HT-29 (cell line): ENCODE data around the gene SLIT1. TPM values are rescaled to one million over a fixed set of nuclear protein-coding genes. Genes with fewer than 3 reads are reported as not detected.
A peak's percentile ranks its signal among the peaks of the same experiment; 100 is the strongest.

Experiments
- DNase-seq: peaks from one replicate; pipeline ENCODE4 v3.0.0-alpha.2; 2015; ENCODE audit warnings: low spot score
- total RNA-seq: library from RNA; depleted of rRNA; stranded (reverse); fragments of >200 nt; shearing (Covaris generic); gene quantifications from 2 replicates; pipeline ENCODE4 v1.2.3, GENCODE V29; 2014; rRNA removed

SLIT1 gene
- total RNA-seq, 1 experiment from 2014 or later: under 0.01 TPM

- no peak for DNase-seq
Measured at GRCh38 chr10:96978621-96979154, 207.1 kb downstream of the SLIT1 start.

GRCh38 chr10:96975136-96975535 lies 210.6 kb downstream of the SLIT1 start:
- no peak for DNase-seq

DNA sequence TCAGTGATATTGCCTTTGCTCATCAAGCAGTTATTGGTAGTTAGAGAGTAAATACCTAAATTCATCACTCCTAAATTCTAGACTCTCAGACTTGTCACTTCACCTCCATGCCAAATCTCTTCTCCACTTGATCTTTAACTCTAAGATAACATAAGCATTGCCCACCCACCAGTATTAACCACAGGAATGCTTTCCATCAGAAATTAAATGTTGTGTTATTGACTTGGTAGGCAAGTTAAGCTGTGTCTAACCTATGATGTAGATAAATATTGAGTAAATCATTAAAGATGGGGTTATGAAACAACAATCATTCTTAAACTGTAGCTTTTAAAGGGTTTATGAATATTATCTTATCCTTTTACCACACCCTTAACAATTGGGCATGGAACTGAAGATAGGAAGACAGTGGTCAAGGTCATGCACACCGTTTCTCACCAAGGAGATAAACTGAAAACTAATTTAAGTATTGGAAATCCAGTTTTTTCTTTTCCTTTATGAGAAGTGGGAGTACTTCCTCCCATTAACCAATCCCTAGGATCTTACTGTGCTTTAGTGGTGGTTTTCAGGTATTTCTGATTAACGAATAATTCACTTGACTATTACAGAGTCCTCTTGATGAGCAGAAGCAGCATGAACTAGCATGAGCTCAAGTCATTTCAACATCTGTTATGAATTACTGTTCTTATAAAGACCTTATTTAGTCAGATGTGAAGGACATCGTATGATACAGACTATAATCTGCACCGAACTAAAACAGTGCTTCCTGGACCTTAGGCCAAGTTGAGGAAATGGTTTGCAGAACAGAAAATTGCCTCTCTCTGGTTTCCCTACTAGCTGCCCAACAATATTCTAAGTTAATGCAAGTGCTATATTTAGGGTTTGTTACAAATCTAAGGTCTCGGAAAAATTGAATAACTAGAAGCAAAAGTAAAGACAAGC lies 211.7 kb downstream of the SLIT1 start:
- DNase-seq: peak; percentile 13

DNA sequence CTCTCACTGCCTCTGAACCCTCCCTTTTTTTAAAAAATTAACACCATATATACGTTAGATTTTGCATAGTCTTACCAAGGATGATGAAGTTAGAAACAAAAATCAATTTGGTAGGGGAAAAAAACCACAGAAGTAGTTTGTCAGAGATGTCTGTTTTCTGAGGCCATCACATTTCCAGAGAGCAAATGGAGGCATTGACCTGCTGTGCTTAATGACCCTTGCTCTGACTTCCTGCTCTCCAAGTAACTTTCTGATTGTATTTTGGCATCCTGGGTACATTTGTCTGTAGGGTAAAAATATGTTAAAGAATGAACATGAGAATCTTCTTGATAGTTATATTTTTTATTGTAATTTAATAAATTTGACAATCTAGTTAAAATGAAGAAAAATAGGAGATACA lies 213.5 kb downstream of the SLIT1 start:
- DNase-seq: no peak

DNA sequence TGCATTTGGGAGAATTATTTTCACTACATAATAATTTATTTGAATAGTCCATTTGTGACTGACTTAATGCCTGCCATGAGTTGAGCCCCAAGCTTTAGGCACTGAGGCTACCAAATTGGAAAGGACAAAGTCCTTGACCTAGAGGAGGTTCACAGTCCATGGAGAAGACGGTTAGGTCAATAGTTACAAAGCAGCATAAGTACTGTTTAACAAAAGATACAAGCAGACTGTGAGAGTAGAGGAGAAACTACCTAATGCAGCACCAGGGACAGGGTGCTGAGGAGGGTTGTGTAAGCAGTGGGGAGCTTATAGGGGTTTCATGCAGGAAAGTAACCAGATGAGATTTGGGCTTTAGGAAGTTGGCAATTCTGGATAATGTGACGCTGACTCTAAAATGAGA lies 214.4 kb downstream of the SLIT1 start:
- DNase-seq: no peak

GRCh38 chr10:96968682-96969423 lies 216.9 kb downstream of the SLIT1 start:
- no peak for DNase-seq

- no peak for DNase-seq
Measured at GRCh38 chr10:96967847-96968246, 217.9 kb downstream of the SLIT1 start.

GRCh38 chr10:96964131-96964530 lies 221.6 kb downstream of the SLIT1 start:
- DNase-seq: no peak

DNA sequence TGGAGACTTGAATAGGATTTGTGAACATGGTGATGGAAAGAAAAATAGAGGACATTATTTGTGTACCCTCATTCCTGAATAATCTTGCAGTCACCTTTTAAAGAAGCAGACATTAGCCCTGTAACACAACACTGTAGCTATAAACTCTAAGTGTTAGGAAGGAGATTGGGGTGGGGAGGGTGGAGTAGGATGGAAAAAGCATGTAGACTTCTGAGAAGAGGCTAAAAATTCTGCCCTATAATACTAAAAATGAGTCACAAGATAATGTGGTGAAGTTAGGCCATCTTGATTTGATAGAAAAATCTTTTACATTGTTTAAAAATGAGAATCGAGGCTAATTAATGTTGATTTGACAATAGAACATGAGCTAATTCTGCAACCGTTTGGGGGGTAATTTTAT lies 224.9 kb downstream of the SLIT1 start:
- no peak for DNase-seq

DNA sequence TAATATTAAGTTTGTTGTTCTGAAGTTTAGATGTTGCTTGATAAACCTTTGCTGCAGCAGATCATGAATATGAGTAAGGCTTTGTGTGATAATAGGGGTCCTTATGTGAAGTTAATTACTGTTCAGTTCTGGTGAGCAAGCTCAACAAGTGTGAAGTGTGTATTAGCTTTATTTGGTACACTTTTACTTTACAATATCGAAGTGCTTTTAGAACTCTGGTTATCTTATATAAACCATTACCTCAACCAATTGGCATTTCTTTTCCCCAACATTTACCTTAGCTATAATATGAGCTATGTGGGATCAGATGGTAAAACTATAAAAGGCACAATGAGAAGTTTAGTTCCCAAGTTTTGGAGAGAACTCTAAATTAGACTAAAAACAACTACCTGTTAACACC lies 226.0 kb downstream of the SLIT1 start:
- no peak for DNase-seq

GRCh38 chr10:96958071-96958470 lies 227.7 kb downstream of the SLIT1 start:
- DNase-seq: no peak

DNA sequence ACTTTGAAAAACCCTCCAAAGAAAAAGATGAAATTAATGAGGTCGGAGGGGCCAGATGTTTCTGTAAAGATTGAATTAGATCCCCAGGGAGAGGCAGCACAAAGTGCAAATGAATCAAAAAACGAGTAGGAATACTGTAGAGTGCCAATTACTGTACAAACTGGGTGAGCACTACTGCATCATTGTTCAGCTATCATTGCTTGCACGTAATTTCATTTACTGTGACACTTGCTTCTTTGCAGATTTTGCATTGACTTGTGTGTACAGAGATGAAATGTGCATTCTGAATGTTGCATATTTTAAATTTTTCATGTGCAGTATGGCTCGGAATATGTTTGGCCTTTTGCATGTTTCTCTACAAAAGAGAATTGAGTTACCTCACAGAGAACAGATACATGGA lies 230.0 kb downstream of the SLIT1 start:
- DNase-seq: no peak

DNA sequence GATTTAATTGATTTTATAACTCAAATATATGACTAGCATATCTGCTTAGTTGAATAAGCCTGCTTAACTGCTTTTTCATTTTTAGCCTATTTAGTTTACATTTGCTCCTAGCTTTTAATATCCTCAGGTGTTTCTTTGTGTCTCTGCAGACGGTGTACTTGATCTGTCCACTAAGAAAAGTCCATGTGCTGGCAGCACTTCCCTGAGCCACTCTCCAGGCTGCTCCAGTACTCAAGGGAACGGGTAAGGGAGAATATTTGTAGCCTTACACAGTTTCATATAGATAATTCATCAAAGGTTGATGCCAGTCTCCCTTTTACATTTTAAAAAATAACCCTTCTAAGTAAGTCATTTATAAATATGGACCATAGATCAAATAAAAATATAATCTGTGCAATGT lies 233.8 kb downstream of the SLIT1 start:
- no peak for DNase-seq

- DNase-seq: no peak
Measured at GRCh38 chr10:96949039-96949683, 236.6 kb downstream of the SLIT1 start.

Other genes with a start within 250 kb of the SLIT1 start
- gene ARHGAP19, start 106.7 kb upstream of the SLIT1 start, total RNA-seq: 4.6 and 5.2 TPM in 2 replicates
- 3.7 and 5.8 TPM in 2 replicates for gene FRAT1, start 133.3 kb upstream of the SLIT1 start, total RNA-seq
- 29.1 and 30.3 TPM in 2 replicates for gene FRAT2, start 148.8 kb upstream of the SLIT1 start, total RNA-seq
- 67.7 and 76.2 TPM in 2 replicates for gene RRP12, start 215.4 kb upstream of the SLIT1 start, total RNA-seq
- 362 and 400 TPM in 2 replicates for gene PGAM1, start 240.2 kb upstream of the SLIT1 start, total RNA-seq